PC-9 (cell line): Measurements from ENCODE around the gene SF3B5.
"Not testable (repeated sequence)": the region's sequence is repeated elsewhere in the genome, so short reads cannot be mapped to it uniquely, and the experiment has no call there.

Source experiments
- CTCF ChIP-seq: fragments of 200-600 bp; sonication (generic); conservative IDR thresholded peaks from 2 replicates; pipeline ENCODE4 v1.6.1; 2017; ENCODE audit warnings: mixed run types, antibody characterized with exemption, mild to moderate bottlenecking, moderate library complexity
- EZH2 ChIP-seq: fragments of 200-600 bp; sonication (generic); IDR thresholded peaks from 2 replicates; pipeline ENCODE4 v1.8.0; 2017; ENCODE audit warnings: antibody characterized with exemption, low read depth

- not testable (repeated sequence) for TF ChIP-seq CTCF, EZH2
These were observed 36.9 kb upstream of the SF3B5 start for GRCh38 chr6:144132167-144132690.
